ENCODE data around the gene GNG5.

GNG5 gene

GRCh38 chr1:84489766-84490165 lies 16.6 kb downstream of the GNG5 start:
- no peaks in the 10 kb centered on the region for H3K27me3 ChIP-seq (ENCODE audit: insufficient read depth, low read length)
- WGBS, result 96% methylated on average over 2 of the region's 2 CpGs
- no peaks in the 10 kb centered on the region for H3K9me3 ChIP-seq (ENCODE audit: insufficient read depth, low read depth, low read length)
- no peak overlapping the region for H3K4me3 ChIP-seq (ENCODE audit: low read length)
- H3K36me3 ChIP-seq (ENCODE audit: insufficient read depth, low read length), result peaks cover 75% of the 10 kb centered on the region
- no peak overlapping the region for H3K9ac ChIP-seq (ENCODE audit: low read depth, low read length)
- H3K27ac ChIP-seq (ENCODE audit: low read depth, low read length), result no peak overlapping the region
- no peaks in the 10 kb centered on the region for H3K4me1 ChIP-seq (ENCODE audit: insufficient read depth, low read length)

- Histone ChIP-seq H3K36me3 (ENCODE audit: insufficient read depth, low read length) (peaks cover 72% of the 10 kb centered on the region), H3K9me3 (ENCODE audit: insufficient read depth, low read depth, low read length) (no peaks in the 10 kb centered on the region), H3K27ac (ENCODE audit: low read depth, low read length) (no peak overlapping the region), H3K9ac (ENCODE audit: low read depth, low read length) (no peak overlapping the region), H3K4me3 (ENCODE audit: low read length) (no peak overlapping the region), H3K27me3 (ENCODE audit: insufficient read depth, low read length) (no peaks in the 10 kb centered on the region), H3K4me1 (ENCODE audit: insufficient read depth, low read length) (no peaks in the 10 kb centered on the region)
- WGBS, result 100% methylated on average over 2 of the region's 3 CpGs
Observed at GRCh38 chr1:84488107-84488506, 18.3 kb downstream of the GNG5 start.

- Histone ChIP-seq H3K27me3 (ENCODE audit: insufficient read depth, low read length) (peaks cover 21% of the 10 kb centered on the region), H3K9ac (ENCODE audit: low read depth, low read length) (no peak overlapping the region), H3K4me3 (ENCODE audit: low read length) (no peak overlapping the region), H3K9me3 (ENCODE audit: insufficient read depth, low read depth, low read length) (peaks cover 12% of the 10 kb centered on the region), H3K36me3 (ENCODE audit: insufficient read depth, low read length) (peaks cover 47% of the 10 kb centered on the region), H3K27ac (ENCODE audit: low read depth, low read length) (no peak overlapping the region), H3K4me1 (ENCODE audit: insufficient read depth, low read length) (peaks cover 7% of the 10 kb centered on the region; the same call in 1 of the 2 replicates)
- 97% methylated on average over 2 of the region's 2 CpGs for WGBS
Observed at GRCh38 chr1:84481317-84481716, 25.1 kb downstream of the GNG5 start.

GRCh38 chr1:84480650-84481049 lies 25.7 kb downstream of the GNG5 start:
- H3K36me3 ChIP-seq (ENCODE audit: insufficient read depth, low read length), result peaks cover 43% of the 10 kb centered on the region
- peaks cover 28% of the 10 kb centered on the region for H3K27me3 ChIP-seq (ENCODE audit: insufficient read depth, low read length)
- H3K27ac ChIP-seq (ENCODE audit: low read depth, low read length), result no peak overlapping the region
- H3K4me3 ChIP-seq (ENCODE audit: low read length), result peak overlapping the region; percentile 94
- 100% methylated on average over 3 of the region's 4 CpGs for WGBS
- H3K9ac ChIP-seq (ENCODE audit: low read depth, low read length), result no peak overlapping the region
- H3K4me1 ChIP-seq (ENCODE audit: insufficient read depth, low read length), result peaks cover 7% of the 10 kb centered on the region; the same call in 1 of the 2 replicates
- H3K9me3 ChIP-seq (ENCODE audit: insufficient read depth, low read depth, low read length), result peaks cover 12% of the 10 kb centered on the region

GRCh38 chr1:84479998-84480397 lies 26.4 kb downstream of the GNG5 start:
- Histone ChIP-seq H3K9ac (ENCODE audit: low read depth, low read length) (peak overlapping the region; percentile 91), H3K4me1 (ENCODE audit: insufficient read depth, low read length) (peaks cover 7% of the 10 kb centered on the region; the same call in 1 of the 2 replicates), H3K36me3 (ENCODE audit: insufficient read depth, low read length) (peaks cover 36% of the 10 kb centered on the region), H3K9me3 (ENCODE audit: insufficient read depth, low read depth, low read length) (peaks cover 12% of the 10 kb centered on the region), H3K4me3 (ENCODE audit: low read length) (peak overlapping the region; percentile 94), H3K27me3 (ENCODE audit: insufficient read depth, low read length) (peaks cover 34% of the 10 kb centered on the region), H3K27ac (ENCODE audit: low read depth, low read length) (no peak overlapping the region)
- 16% methylated on average over 9 of the region's 9 CpGs for WGBS

GRCh38 chr1:84478876-84479868 lies 27.2 kb downstream of the GNG5 start, which contains the start of gene RPF1:
TSS of gene RPF1 (plus strand) at chr1:84479266. CDS start at chr1:84479282, 16 bp downstream.
- peaks cover 43% of the 10 kb centered on the region for H3K27me3 ChIP-seq (ENCODE audit: insufficient read depth, low read length)
- peaks cover 30% of the 10 kb centered on the region for H3K36me3 ChIP-seq (ENCODE audit: insufficient read depth, low read length)
- H3K4me3 ChIP-seq (ENCODE audit: low read length), result peak within 1 kb of the TSS; percentile 94
- H3K9me3 ChIP-seq (ENCODE audit: insufficient read depth, low read depth, low read length), result peaks cover 12% of the 10 kb centered on the region
- WGBS, result 6% methylated on average over 51 of the region's 51 CpGs
- peak within 1 kb of the TSS; percentile 87 for H3K27ac ChIP-seq (ENCODE audit: low read depth, low read length)
- peak within 1 kb of the TSS; percentile 91 for H3K9ac ChIP-seq (ENCODE audit: low read depth, low read length)
- H3K4me1 ChIP-seq (ENCODE audit: insufficient read depth, low read length), result peaks cover 7% of the 10 kb centered on the region; the same call in 1 of the 2 replicates

GRCh38 chr1:84476225-84476624 lies 30.2 kb downstream of the GNG5 start:
- H3K27ac ChIP-seq (ENCODE audit: low read depth, low read length), result no peak overlapping the region
- no CpG with 5 or more reads among the region's 1 CpG for WGBS

GRCh38 chr1:84467298-84467697 lies 39.1 kb downstream of the GNG5 start:
- Histone ChIP-seq H3K27ac (ENCODE audit: low read depth, low read length) (no peak overlapping the region), H3K4me1 (ENCODE audit: insufficient read depth, low read length) (no peaks in the 10 kb centered on the region), H3K27me3 (ENCODE audit: insufficient read depth, low read length) (peaks cover 96% of the 10 kb centered on the region), H3K4me3 (ENCODE audit: low read length) (no peak overlapping the region), H3K36me3 (ENCODE audit: insufficient read depth, low read length) (no peaks in the 10 kb centered on the region), H3K9me3 (ENCODE audit: insufficient read depth, low read depth, low read length) (no peaks in the 10 kb centered on the region), H3K9ac (ENCODE audit: low read depth, low read length) (no peak overlapping the region)

More at GRCh38 chr1:84476225-84476624, 30.2 kb downstream of the GNG5 start:
- Histone ChIP-seq H3K27me3 (ENCODE audit: insufficient read depth, low read length) (peaks cover 71% of the 10 kb centered on the region), H3K36me3 (ENCODE audit: insufficient read depth, low read length) (peaks cover 2% of the 10 kb centered on the region; the same call in 1 of the 2 replicates), H3K4me1 (ENCODE audit: insufficient read depth, low read length) (peaks cover 7% of the 10 kb centered on the region; the same call in 1 of the 2 replicates), H3K9me3 (ENCODE audit: insufficient read depth, low read depth, low read length) (peaks cover 12% of the 10 kb centered on the region), H3K4me3 (ENCODE audit: low read length) (no peak overlapping the region), H3K9ac (ENCODE audit: low read depth, low read length) (no peak overlapping the region)

GRCh38 chr1:84462118-84462517 lies 44.3 kb downstream of the GNG5 start:
- no peaks in the 10 kb centered on the region for H3K9me3 ChIP-seq (ENCODE audit: insufficient read depth, low read depth, low read length)
- no peaks in the 10 kb centered on the region for H3K36me3 ChIP-seq (ENCODE audit: insufficient read depth, low read length)
- no peak overlapping the region for H3K4me3 ChIP-seq (ENCODE audit: low read length)
- no peak overlapping the region for H3K9ac ChIP-seq (ENCODE audit: low read depth, low read length)
- no peaks in the 10 kb centered on the region for H3K4me1 ChIP-seq (ENCODE audit: insufficient read depth, low read length)
- no peak overlapping the region for H3K27ac ChIP-seq (ENCODE audit: low read depth, low read length)
- peaks cover 69% of the 10 kb centered on the region for H3K27me3 ChIP-seq (ENCODE audit: insufficient read depth, low read length)
- WGBS, result 84% methylated on average over 1 of the region's 1 CpG

- 42% methylated on average over 2 of the region's 3 CpGs for WGBS
- H3K27me3 ChIP-seq (ENCODE audit: insufficient read depth, low read length), result peaks cover 12% of the 10 kb centered on the region; the same call in 1 of the 2 replicates
- H3K4me3 ChIP-seq (ENCODE audit: low read length), result no peak overlapping the region
Observed at GRCh38 chr1:84452436-84452835, 53.9 kb downstream of the GNG5 start.

GRCh38 chr1:84450910-84451309 lies 55.5 kb downstream of the GNG5 start:
- 78% methylated on average over 1 of the region's 2 CpGs for WGBS
- Histone ChIP-seq H3K9me3 (ENCODE audit: insufficient read depth, low read depth, low read length) (no peaks in the 10 kb centered on the region), H3K27me3 (ENCODE audit: insufficient read depth, low read length) (peaks cover 5% of the 10 kb centered on the region; the same call in 1 of the 2 replicates), H3K4me3 (ENCODE audit: low read length) (no peak overlapping the region), H3K9ac (ENCODE audit: low read depth, low read length) (no peak overlapping the region), H3K27ac (ENCODE audit: low read depth, low read length) (no peak overlapping the region), H3K36me3 (ENCODE audit: insufficient read depth, low read length) (no peaks in the 10 kb centered on the region), H3K4me1 (ENCODE audit: insufficient read depth, low read length) (no peaks in the 10 kb centered on the region)

More at GRCh38 chr1:84452436-84452835, 53.9 kb downstream of the GNG5 start:
- no peak overlapping the region for H3K27ac ChIP-seq (ENCODE audit: low read depth, low read length)
- H3K9me3 ChIP-seq (ENCODE audit: insufficient read depth, low read depth, low read length), result no peaks in the 10 kb centered on the region
- H3K36me3 ChIP-seq (ENCODE audit: insufficient read depth, low read length), result no peaks in the 10 kb centered on the region
- H3K9ac ChIP-seq (ENCODE audit: low read depth, low read length), result no peak overlapping the region
- no peaks in the 10 kb centered on the region for H3K4me1 ChIP-seq (ENCODE audit: insufficient read depth, low read length)

Measured in HUES64 (cell line).